ENCODE data around the gene CD7. TPM values are rescaled to one million over a fixed set of nuclear protein-coding genes. Genes with fewer than 3 reads are reported as not detected.

CD7 gene
- total RNA-seq, 1 experiment from 2014 or later: 0.77 TPM

DNA sequence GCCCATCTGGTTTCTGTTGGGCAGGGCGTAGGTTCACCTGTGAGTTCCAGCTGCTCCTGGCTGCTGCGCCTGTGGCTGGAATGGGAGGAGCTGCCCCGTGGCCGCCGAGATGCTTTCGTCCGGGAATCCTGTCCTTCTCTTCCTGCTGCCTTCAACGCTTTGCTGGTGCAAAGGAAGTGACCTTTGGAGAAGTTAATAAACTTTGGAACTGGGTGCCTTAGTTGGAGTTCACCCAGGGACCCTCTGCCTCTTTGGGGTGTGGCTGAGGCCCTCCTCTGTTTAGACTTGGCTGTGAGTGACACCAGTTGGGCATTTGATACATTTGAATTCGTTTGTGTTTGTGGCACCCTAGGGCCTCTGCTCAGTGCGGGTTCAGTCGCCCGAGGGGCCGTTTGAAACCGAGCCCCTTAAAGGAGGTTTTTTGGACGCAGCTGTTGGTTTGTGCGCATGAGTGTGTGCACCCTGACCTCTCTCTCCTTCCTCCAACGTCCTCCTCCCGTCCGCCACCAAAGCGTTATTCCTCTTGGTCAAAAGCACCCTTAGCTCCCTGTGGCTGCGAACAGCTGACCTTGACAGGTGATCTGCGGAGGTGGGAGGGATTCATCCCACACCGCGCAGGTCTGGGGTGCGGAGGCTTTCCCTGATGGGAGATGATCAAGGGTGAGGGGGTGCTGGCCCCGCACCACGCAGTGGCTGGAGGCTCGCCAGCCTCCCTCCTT, 25.1 kb upstream of the CD7 start:
- Histone ChIP-seq H3K27me3 (ENCODE audit: control insufficient read depth, insufficient read depth, low read length) (no peaks in the 10 kb centered on the region), H3K9me3 (ENCODE audit: control insufficient read depth, insufficient read depth, low read depth, low read length) (no peaks in the 10 kb centered on the region), H3K36me3 (ENCODE audit: control insufficient read depth, insufficient read depth, low read length) (no peaks in the 10 kb centered on the region), H3K4me1 (ENCODE audit: control insufficient read depth, insufficient read depth, low read length) (peaks cover 45% of the 10 kb centered on the region), H3K4me3 (ENCODE audit: low read depth in 2 of 2, low read length in 2 of 2) (no peak overlapping the region), H3K27ac (ENCODE audit: low read length) (peak overlapping the region; percentile 25; the same call in 1 of the 2 replicates)
- TF ChIP-seq CTCF (IDR thresholded peaks at IDR 0.05): no peak
- TF ChIP-seq SIN3A (IDR thresholded peaks at IDR 0.05; ENCODE audit: borderline replicate concordance, insufficient read depth, low read depth, low read length): no peak
- TF ChIP-seq REST (IDR thresholded peaks at IDR 0.05; ENCODE audit: insufficient read depth in 1 of 2, low read depth in 2 of 2, low read length in 1 of 2): no peak
- TF ChIP-seq TCF7L2 (IDR thresholded peaks at IDR 0.05; ENCODE audit: low read depth, low read length): no peak
- TF ChIP-seq POLR2AphosphoS5 (IDR thresholded peaks at IDR 0.05; ENCODE audit: low read depth, low read length): no peak
- POLR2A ChIA-PET: no interaction called here
- DNase-seq (ENCODE audit: low read depth, low spot score) (no peak), ATAC-seq (no peak)
- intact Hi-C loops (cut with micrococcal nuclease; ENCODE audit: unreplicated experiment) (no loop called here), in situ Hi-C loops (cut with HindIII; ENCODE audit: low pct_unique_long_range_greater_than_20kb, low sequenced_read_pairs) (loop anchor here (10.0 kb wide), 1 partner anchor 48 kb away; no protein-coding TSS in a partner anchor)
- BruUV-seq (replicated peaks): no TSS peak
- CTCF ChIA-PET: interaction anchor here (1.0 kb wide), 1 partner anchor 9 kb away, joined by 4 read pairs; the partner anchor contains the start of gene SECTM1

DNA sequence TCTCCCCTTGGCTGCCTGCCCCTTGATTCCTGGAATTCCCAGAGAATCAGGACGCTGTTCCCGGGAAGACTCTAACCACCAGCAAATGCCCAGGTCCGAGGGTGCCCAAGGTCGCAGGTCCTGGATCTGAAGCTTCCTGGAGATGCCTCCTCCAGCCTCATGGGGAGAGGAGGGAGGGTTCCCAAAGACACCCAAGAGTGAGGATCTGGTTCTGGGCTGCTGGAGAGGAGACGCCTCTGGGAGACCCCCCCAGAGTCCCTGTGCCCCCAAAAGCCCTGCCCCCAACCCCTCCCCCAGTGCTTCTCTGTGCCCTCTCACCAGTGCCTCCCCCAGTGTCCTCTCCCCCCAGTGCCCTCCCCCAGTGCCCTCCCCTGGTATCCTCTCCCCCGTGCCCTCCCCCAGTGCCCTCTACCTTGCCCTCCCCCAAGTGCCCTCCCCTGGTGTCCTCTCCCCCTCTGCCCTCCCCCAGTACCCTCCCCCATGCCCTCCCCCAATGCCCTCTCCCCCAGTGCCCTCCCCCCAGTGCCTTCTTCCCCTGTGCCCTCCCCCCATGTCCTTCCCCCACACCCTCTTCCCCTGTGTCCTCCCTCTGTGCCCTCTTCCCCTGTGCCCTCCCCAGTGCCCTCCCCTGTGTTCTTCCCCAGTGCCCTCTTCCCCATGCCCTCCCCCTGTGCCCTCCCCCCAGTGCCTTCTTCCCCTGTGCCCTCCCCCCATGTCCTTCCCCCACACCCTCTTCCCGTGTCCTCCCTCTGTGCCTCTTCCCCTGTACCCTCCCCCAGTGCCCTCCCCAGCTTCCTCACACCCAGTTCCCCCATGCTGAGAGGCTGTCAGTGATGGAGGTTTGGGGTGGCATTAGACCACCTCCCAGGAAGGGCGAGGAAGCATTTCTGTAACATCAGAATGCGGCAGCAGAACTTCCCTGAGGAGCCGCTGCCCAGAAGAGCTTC, 22.5 kb upstream of the CD7 start:
- Histone ChIP-seq H3K27ac (ENCODE audit: low read length) (peak overlapping the region; percentile 96), H3K36me3 (ENCODE audit: control insufficient read depth, insufficient read depth, low read length) (no peaks in the 10 kb centered on the region), H3K27me3 (ENCODE audit: control insufficient read depth, insufficient read depth, low read length) (no peaks in the 10 kb centered on the region), H3K9me3 (ENCODE audit: control insufficient read depth, insufficient read depth, low read depth, low read length) (no peaks in the 10 kb centered on the region), H3K4me3 (ENCODE audit: low read depth in 2 of 2, low read length in 2 of 2) (peak overlapping the region; percentile 35 to 62), H3K4me1 (ENCODE audit: control insufficient read depth, insufficient read depth, low read length) (peaks cover 51% of the 10 kb centered on the region)
- TF ChIP-seq POLR2AphosphoS5 (IDR thresholded peaks at IDR 0.05; ENCODE audit: low read depth, low read length): no peak
- POLR2A ChIA-PET: interaction anchor here (0.6 kb wide), 2 partner anchors 175 to 460 kb away, joined by 4 to 8 read pairs; no protein-coding TSS in a partner anchor
- ATAC-seq: peak; percentile 60
- CTCF ChIA-PET: interaction anchor here (1.7 kb wide), 1 partner anchor 40 kb away, joined by 4 read pairs; no protein-coding TSS in a partner anchor
- intact Hi-C loops (cut with micrococcal nuclease; ENCODE audit: unreplicated experiment) (loop anchor here (5.0 kb wide), 1 partner anchor 98 kb away; no protein-coding TSS in a partner anchor), in situ Hi-C loops (cut with HindIII; ENCODE audit: low pct_unique_long_range_greater_than_20kb, low sequenced_read_pairs) (loop anchor here (10.0 kb wide), 1 partner anchor 45 kb away; no protein-coding TSS in a partner anchor)
- no TSS peak for BruUV-seq (replicated peaks)
- DNase-seq (ENCODE audit: low read depth, low spot score): no peak

Data from Panc1 (cell line).